Ishikawa (cell line): ENCODE measurements around the gene RAD51B.

Experiments used
- CEBPB ChIP-seq: IDR thresholded peaks from 2 replicates; pipeline ENCODE4 v1.6.1; 2012
- CREB1 ChIP-seq: IDR thresholded peaks from 2 replicates; pipeline ENCODE4 v1.6.1; 2012; ENCODE audit warnings: low read depth
- EP300 ChIP-seq: IDR thresholded peaks from 2 replicates; pipeline ENCODE4 v1.6.1; 2012; ENCODE audit warnings: borderline replicate concordance
- MAX ChIP-seq: IDR thresholded peaks from 2 replicates; pipeline ENCODE4 v1.6.1; 2012
- NFIC ChIP-seq: IDR thresholded peaks from 2 replicates; pipeline ENCODE4 v1.6.1; 2012
- TAF1 ChIP-seq: IDR thresholded peaks from 2 replicates; pipeline ENCODE4 v1.6.1; 2012; ENCODE audit warnings: low read depth, mild to moderate bottlenecking
- ZBTB7A ChIP-seq: IDR thresholded peaks from 2 replicates; pipeline ENCODE4 v1.6.1; 2012; ENCODE audit warnings: low read depth

- TF ChIP-seq CEBPB (no peak), MAX (no peak), CREB1 (no peak), EP300 (no peak), ZBTB7A (no peak), NFIC (no peak), TAF1 (no peak)
Measured at GRCh38 chr14:68469208-68469713, 649.7 kb downstream of the RAD51B start.
